Lower lobe of right lung (tissue), 2 donors: ENCODE data around the gene REG4. TPM values are rescaled to one million over a fixed set of nuclear protein-coding genes. Genes with fewer than 3 reads are reported as not detected.
A peak's percentile ranks its signal among the peaks of the same experiment; 100 is the strongest.
"Not testable (repeated sequence)": the region's sequence is repeated elsewhere in the genome, so short reads cannot be mapped to it uniquely, and the experiment has no call there.

Experiments used
- ATAC-seq, 2 donors: fragments of 200-7000 bp; cut with Tn5 transposase; one replicate each; pipeline ENCODE4 v1.9.1; 2020 to 2022; ENCODE audit warnings: mild to moderate bottlenecking in 2 of 2, moderate library complexity in 2 of 2
- DNase-seq: peaks from one replicate; pipeline ENCODE4 v3.0.0-alpha.2; 2020
- H3K27ac ChIP-seq: fragments of 200-600 bp; one replicate; pipeline ENCODE4 v1.8.0; 2022
- H3K27me3 ChIP-seq: fragments of 200-600 bp; one replicate; pipeline ENCODE4 v1.8.0; 2022; ENCODE audit warnings: low read depth
- H3K36me3 ChIP-seq: fragments of 200-600 bp; one replicate; pipeline ENCODE4 v1.8.0; 2022; ENCODE audit warnings: mild to moderate bottlenecking
- H3K4me1 ChIP-seq: fragments of 200-600 bp; one replicate; pipeline ENCODE4 v1.8.0; 2022
- H3K4me3 ChIP-seq: fragments of 200-600 bp; one replicate; pipeline ENCODE4 v1.8.0; 2022; ENCODE audit warnings: mild to moderate bottlenecking
- H3K9me3 ChIP-seq: fragments of 200-600 bp; one replicate; pipeline ENCODE4 v1.8.0; 2022
- CTCF ChIP-seq: fragments of 200-600 bp; IDR thresholded peaks from one replicate; pipeline ENCODE4 v1.8.0; 2022; ENCODE audit warnings: antibody characterized with exemption, mild to moderate bottlenecking
- intact Hi-C: fragments of 100-400 bp; cut with DNase I; formaldehyde crosslinking; loops from one replicate; pipeline ENCODE4 v1.11.0; 2022
- total RNA-seq: library from RNA; stranded (reverse); fragmentation: NEBNext Ultra II Directional; extraction: Animal tissue kit (Norgen Biotek cat#: 25700); gene quantifications from one replicate; pipeline ENCODE4 v1.2.1, GENCODE V29; 2021
- donor health status: DM: no; HTN: yes; CAD: no; lungs with severe emphysema.

REG4 gene
- total RNA-seq, 1 donor from 2014 or later = not detected

DNA sequence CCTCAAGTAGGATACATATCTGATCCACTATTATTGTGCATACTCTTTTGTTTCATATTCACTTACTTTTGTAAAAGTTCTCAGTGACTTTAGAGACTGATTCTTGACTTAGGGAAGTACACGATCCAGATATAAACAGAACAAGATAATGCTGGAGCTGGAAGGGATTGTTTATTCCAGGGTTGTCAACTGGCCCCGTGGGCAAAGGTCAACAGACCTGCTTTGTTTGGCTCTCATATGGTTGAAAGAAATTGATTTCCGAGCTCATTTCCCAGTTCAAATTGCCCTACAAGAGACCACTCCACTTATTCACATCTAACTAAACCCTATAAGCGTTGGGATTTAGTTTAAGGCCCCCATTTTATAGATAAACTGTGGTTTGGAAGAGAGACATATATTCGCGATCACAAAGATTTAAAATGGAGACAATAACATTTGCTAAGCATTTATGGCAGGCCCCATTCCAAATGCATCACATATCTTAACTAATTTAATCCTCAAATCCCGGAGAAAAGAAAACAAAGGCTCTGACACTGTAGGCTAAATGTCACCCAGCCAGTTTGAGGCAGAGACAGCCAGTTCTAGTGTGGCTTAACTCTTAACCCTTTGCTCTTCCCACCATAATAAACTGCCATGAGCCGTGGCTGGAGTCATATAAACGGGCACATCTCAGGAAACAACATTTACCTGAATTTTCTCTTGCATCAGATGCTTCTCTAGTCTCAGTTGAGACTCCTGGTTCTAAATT lies 20.6 kb downstream of the REG4 start:
- ATAC-seq (no peak), DNase-seq (no peak)
- no peaks in the 10 kb centered on the region for H3K27me3 ChIP-seq
- intact Hi-C loops = no loop called here
- peaks cover 10% of the 10 kb centered on the region for H3K4me1 ChIP-seq
- TF ChIP-seq CTCF = no peak
- no peaks in the 10 kb centered on the region for H3K36me3 ChIP-seq
- H3K4me3 ChIP-seq = no peak overlapping the region
- H3K9me3 ChIP-seq = no peaks in the 10 kb centered on the region
- H3K27ac ChIP-seq = no peak overlapping the region

GRCh38 chr1:119787776-119788175 lies 23.5 kb downstream of the REG4 start:
- Histone ChIP-seq H3K4me1 (peaks cover 36% of the 10 kb centered on the region), H3K27me3 (no peaks in the 10 kb centered on the region), H3K36me3 (no peaks in the 10 kb centered on the region), H3K4me3 (no peak overlapping the region), H3K9me3 (no peaks in the 10 kb centered on the region), H3K27ac (no peak overlapping the region)
- intact Hi-C loops = no loop called here
- DNase-seq (no peak), ATAC-seq (peak; percentile 61 to 75)
- TF ChIP-seq CTCF = no peak

- intact Hi-C loops, H3K9me3 ChIP-seq, H3K36me3 ChIP-seq, ATAC-seq, H3K4me3 ChIP-seq, H3K27me3 ChIP-seq, DNase-seq: not testable (repeated sequence)
- Histone ChIP-seq H3K4me1 (peaks cover 36% of the 10 kb centered on the region), H3K27ac (peak overlapping the region; percentile 25)
Measured at GRCh38 chr1:119786473-119787050, 24.7 kb downstream of the REG4 start.

DNA sequence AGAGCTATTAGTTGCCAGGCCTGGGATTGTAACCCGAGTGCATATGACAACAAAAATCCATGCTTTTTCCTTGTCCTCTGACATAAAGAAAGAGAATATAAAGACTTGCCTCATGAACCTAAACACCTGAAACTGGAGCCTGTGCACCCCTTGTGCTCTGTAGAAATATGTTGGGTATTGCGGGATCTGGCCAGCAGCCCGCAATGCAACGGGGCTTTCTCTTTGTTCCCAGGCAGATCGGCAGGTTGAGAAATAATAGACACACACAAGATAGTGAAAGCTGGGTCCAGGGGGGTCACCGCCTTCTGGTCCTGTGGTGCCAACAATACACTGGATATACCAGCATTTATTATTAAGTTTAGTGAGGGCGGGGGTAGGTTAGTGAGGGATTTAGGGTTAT lies 25.2 kb downstream of the REG4 start:
- ATAC-seq = not testable (repeated sequence)
- H3K4me1 ChIP-seq = peaks cover 36% of the 10 kb centered on the region

GRCh38 chr1:119784191-119784781 lies 27.0 kb downstream of the REG4 start:
- DNase-seq (peak; percentile 85), ATAC-seq (peak; percentile 69 to 77)
- no peak for TF ChIP-seq CTCF
- Histone ChIP-seq H3K27ac (peak overlapping the region; percentile 3), H3K27me3 (no peaks in the 10 kb centered on the region), H3K4me3 (no peak overlapping the region), H3K4me1 (peaks cover 40% of the 10 kb centered on the region), H3K36me3 (no peaks in the 10 kb centered on the region), H3K9me3 (no peaks in the 10 kb centered on the region)
- intact Hi-C loops = no loop called here

More for the DNA sequence above, 25.2 kb downstream of the REG4 start:
- DNase-seq, H3K36me3 ChIP-seq, H3K27ac ChIP-seq, H3K4me3 ChIP-seq, H3K9me3 ChIP-seq, intact Hi-C loops, H3K27me3 ChIP-seq: not testable (repeated sequence)

- Histone ChIP-seq H3K9me3 (no peaks in the 10 kb centered on the region), H3K27ac (no peak overlapping the region), H3K36me3 (no peaks in the 10 kb centered on the region), H3K4me3 (no peak overlapping the region), H3K27me3 (no peaks in the 10 kb centered on the region), H3K4me1 (peaks cover 43% of the 10 kb centered on the region)
- ATAC-seq = no peak
- no peak for DNase-seq
- no peak for TF ChIP-seq CTCF
- intact Hi-C loops = no loop called here
Measured at GRCh38 chr1:119783354-119784185, 27.7 kb downstream of the REG4 start.
